ENCODE measurements around the gene RPL14. TPM values are rescaled to one million over a fixed set of nuclear protein-coding genes. Genes with fewer than 3 reads are reported as not detected.

The RPL14 gene
- total RNA-seq, 1 experiment from 2014 or later: 151 TPM

DNA sequence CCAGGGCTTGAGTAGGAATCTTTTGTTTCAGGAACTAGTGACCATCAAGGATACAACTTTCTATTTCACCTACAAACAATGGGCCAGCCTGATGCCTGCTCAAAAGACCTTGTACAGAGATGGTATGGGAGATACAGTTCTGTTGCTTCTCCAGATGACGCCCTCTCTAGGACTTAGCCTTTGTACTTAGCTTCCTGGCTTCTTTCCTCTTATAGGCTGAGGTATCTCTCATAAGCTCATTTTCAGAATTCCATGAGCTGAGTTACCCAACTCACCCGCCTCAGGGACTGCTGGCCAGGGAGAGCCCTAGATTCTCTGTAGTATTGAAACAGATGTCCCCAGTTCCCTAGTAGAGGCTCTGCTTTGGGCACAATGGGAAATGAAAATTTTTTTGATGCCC, 40.1 kb downstream of the RPL14 start:
- no peaks in the 10 kb centered on the region for H3K36me3 ChIP-seq
- no peaks in the 10 kb centered on the region for H3K27me3 ChIP-seq
- no peak for DNase-seq
- H3K9me3 ChIP-seq: no peaks in the 10 kb centered on the region
- H3K4me3 ChIP-seq: no peak overlapping the region

DNA sequence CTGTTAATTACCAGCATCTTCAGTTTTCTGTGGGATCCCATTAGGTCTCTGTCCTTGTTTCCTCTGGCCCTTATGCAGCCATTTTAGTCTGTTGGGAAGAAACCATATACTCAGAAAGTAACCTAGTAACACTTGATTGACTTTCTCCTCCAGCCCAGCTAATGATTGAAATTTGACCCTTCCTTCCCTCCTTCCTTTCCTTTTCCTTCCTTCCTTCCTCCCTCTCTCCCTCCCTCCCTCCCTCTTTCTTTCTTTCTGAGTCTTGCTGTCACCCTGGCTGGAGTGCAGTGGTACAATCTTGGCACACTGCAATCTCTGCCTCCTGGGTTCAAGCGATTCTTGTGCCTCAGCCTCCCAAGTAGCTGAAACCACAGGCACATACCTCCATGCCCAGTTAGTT, 42.8 kb downstream of the RPL14 start:
- H3K27me3 ChIP-seq: no peaks in the 10 kb centered on the region
- H3K36me3 ChIP-seq: no peaks in the 10 kb centered on the region
- no peak for DNase-seq
- no peak overlapping the region for H3K4me3 ChIP-seq
- no peaks in the 10 kb centered on the region for H3K9me3 ChIP-seq

DNA sequence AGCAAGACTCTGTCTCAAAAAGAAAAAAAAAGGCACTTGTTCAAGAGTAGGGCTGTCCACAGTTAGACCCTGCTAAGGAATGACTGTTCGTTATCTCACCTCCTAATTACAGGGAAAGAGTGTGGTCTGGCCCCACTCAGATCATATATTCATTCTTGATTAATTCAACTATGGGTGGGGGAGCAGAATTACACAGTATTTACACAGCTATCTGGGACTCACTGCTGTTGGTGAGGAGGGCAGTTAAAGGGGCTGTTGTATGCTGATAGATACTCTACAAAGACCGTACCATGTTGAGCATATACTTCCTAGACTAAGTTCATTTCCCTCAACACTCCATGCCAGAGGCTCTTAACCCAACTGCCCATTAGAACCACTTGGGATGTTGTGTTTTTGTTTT, 44.9 kb downstream of the RPL14 start:
- DNase-seq: no peak
- Histone ChIP-seq H3K4me3 (no peak overlapping the region), H3K36me3 (no peaks in the 10 kb centered on the region), H3K27me3 (no peaks in the 10 kb centered on the region), H3K9me3 (no peaks in the 10 kb centered on the region)

DNA sequence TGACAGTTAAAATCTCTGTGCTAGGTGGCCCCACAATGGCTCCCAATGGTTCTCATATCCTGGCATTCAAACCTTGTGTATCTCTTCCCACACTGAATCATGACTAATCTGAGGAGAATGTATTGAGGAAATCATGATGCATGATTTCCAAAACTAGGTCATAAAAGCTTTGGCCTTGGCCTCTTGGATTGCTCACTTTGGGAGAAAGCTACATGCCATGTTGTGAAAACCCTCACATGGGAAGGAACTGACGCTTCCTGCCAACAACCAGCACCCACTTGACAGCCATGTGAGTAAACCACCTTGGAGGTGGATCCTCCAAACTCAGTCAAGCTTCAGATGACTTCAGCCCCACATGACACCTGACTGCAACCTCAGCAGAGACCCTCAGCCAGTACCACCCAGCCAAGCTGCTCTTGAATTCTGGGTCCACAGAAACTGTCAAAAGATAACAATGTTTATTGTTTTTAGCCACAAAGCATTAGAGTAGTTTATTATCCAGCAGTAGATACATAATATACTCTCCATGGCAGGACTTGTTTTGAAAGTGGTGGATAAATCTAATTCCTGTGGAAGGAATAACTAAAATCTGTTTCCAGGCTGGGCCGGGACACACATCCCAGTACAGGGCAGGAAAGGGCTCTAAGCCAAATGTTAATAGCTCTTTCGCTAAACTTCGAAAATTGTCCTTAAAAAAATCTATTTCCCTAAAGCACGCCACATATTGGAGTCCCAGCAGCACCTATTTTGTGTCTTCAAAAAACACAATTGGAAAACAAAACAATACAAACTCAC, 47.7 kb downstream of the RPL14 start:
- Histone ChIP-seq H3K9me3 (no peaks in the 10 kb centered on the region), H3K36me3 (no peaks in the 10 kb centered on the region), H3K4me3 (no peak overlapping the region), H3K27me3 (no peaks in the 10 kb centered on the region)
- DNase-seq: peak; percentile 82

DNA sequence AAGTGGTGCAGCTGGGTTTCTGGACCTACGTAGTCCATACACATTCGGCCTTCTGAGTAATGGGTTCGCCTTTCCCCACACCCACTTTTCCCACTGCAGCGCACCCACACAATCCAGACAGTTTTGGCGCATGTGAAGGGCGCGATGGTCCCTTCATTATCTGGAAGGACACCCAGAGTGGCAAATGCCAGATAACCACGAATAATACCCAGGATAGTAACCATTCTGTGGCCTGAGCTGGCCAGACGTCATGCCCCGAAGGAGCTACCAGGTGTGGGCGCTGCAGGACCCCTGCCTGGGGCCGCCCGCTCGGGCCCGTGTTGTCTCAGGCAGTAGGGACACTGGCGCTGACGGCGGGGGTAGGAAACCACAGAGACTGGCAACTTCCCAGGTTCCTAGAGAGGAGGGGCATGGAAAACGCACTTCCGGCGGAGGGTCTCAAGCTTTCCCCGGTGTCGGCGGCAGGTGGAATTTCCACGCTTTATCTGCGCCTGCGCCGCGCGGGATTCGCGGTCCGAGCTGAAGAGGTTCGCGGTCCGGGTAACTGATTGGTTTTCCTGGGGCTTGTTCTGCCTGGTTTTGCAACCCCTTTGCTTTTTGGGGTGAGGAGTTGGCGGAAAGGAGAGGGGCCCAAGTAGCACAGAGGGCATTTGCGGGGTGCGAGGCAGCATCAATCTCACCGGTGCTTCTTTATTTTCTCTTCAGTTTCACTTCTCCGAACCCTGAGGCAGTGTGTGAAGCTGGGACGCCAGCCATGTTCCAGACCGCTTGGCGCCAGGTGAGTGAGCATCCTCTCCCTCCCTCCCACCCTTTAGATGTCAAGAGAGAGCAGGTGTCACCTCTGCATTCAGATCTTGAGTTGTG, 48.7 kb downstream of the RPL14 start, which contains the start of gene ZNF620:
Gene ZNF620 (plus strand): TSS at position 441 of the 864 bp plus-strand sequence. CDS start 314 bp downstream, at position 755.
- Histone ChIP-seq H3K9me3 (no peaks in the 10 kb centered on the region), H3K4me3 (no peak within 1 kb of the TSS), H3K36me3 (no peaks in the 10 kb centered on the region), H3K27me3 (no peaks in the 10 kb centered on the region)
- DNase-seq: no peak

DNA sequence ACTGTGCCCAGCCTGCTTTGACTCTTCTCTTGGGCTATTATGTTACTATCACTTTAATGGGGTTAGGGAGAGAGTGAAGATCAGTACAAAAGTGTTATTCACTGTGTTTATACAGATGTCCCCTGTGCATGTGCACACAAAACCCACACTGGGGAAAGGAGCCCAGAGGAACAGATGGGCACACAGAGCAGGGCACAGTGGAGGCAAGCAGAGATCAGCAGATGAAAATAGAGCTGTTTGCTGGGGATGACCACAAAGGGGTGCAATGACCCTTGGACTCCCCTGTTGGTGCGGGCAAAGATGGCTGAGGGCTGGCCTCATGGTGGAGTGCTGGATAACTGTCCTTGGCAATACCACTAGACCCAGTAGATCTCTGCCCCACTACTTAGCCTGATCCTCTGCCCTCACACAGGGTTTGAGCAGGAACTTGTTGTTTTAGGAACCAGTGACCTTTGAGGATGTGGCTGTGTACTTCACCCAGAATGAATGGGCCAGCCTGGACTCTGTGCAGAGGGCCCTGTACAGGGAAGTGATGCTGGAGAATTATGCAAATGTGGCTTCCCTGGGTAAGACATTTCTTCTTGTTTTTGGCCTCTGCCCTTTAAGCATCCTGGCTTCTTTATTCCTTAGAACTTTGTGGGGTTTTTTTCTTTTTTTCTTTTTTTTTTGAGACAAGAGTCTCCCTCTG, 54.0 kb downstream of the RPL14 start:
- no peaks in the 10 kb centered on the region for H3K27me3 ChIP-seq

DNA sequence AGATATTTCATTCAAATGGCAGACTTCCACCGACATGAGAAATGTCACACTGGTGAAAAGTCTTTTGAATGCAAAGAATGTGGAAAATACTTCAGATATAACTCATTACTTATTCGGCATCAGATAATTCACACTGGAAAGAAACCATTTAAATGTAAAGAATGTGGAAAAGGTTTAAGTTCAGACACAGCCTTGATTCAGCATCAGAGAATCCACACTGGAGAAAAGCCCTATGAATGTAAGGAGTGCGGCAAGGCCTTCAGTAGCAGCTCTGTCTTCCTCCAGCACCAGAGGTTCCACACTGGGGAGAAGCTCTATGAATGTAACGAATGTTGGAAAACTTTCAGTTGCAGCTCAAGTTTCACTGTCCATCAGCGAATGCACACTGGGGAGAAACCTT, 59.1 kb downstream of the RPL14 start:
- no peaks in the 10 kb centered on the region for H3K27me3 ChIP-seq
- H3K9me3 ChIP-seq: no peaks in the 10 kb centered on the region
- no peaks in the 10 kb centered on the region for H3K36me3 ChIP-seq
- DNase-seq: no peak
- H3K4me3 ChIP-seq: no peak overlapping the region

More for the DNA sequence above, 54.0 kb downstream of the RPL14 start:
- no peak for DNase-seq
- Histone ChIP-seq H3K36me3 (no peaks in the 10 kb centered on the region), H3K9me3 (no peaks in the 10 kb centered on the region), H3K4me3 (no peak overlapping the region)

DNA sequence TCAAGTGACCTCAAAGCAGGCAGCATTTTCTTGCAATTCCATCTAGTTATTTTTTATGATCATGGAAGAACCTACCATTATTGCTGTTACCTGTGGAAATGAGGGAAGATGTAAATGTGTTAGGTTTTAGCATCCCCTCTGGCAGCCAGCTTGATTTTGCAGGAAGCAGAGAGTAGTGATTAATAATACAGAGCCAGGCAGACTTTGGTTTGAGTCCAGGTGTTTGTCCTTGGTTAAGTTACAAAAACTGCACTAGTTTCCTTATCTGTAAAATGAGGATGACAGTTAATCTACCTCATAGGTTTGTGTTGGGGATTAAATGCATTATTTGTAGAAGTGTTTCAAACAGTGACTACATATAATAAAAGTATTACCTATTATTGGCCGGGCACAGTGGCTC, 60.9 kb downstream of the RPL14 start:
- H3K4me3 ChIP-seq: no peak overlapping the region
- H3K36me3 ChIP-seq: no peaks in the 10 kb centered on the region
- DNase-seq: no peak
- H3K9me3 ChIP-seq: no peaks in the 10 kb centered on the region
- H3K27me3 ChIP-seq: no peaks in the 10 kb centered on the region

Other genes starting within 250 kb of the RPL14 start
- gene EIF1B, start 147.6 kb upstream of the RPL14 start, total RNA-seq (2014; rRNA removed; shearing (Covaris generic); ENCODE audit: low replicate concordance): 11.8 and 16.2 TPM in 2 replicates
- gene ENTPD3, start 70.2 kb upstream of the RPL14 start, total RNA-seq (2014; rRNA removed; shearing (Covaris generic); ENCODE audit: low replicate concordance): not detected in 2 replicates
- gene ZNF619, start 19.8 kb downstream of the RPL14 start, total RNA-seq (2014; rRNA removed; shearing (Covaris generic); ENCODE audit: low replicate concordance): 0.79 and 2.2 TPM in 2 replicates
- 0.10 and 0.36 TPM in 2 replicates for gene ZNF620, start 48.7 kb downstream of the RPL14 start, total RNA-seq (2014; rRNA removed; shearing (Covaris generic); ENCODE audit: low replicate concordance)
- 3.6 and 10.2 TPM in 2 replicates for gene ZNF621, start 67.6 kb downstream of the RPL14 start, total RNA-seq (2014; rRNA removed; shearing (Covaris generic); ENCODE audit: low replicate concordance)